Ovary (tissue), 9 donors: ENCODE data around the gene UBN1. TPM values are rescaled to one million over a fixed set of nuclear protein-coding genes. Genes with fewer than 3 reads are reported as not detected.
A peak's percentile ranks its signal among the peaks of the same experiment; 100 is the strongest.

Experiments used
- DNase-seq, 5 donors: peaks; one replicate each; pipeline ENCODE4 v3.0.0-alpha.2; 2019 to 2020
- H3K27ac ChIP-seq, 2 donors: fragments of 200-600 bp; one replicate each; pipeline versions ENCODE4 v1.5.1 to v1.8.0; 2019 to 2022
- H3K27me3 ChIP-seq: fragments of 200-600 bp; one replicate; pipeline ENCODE4 v1.8.0; 2022
- H3K36me3 ChIP-seq: fragments of 200-600 bp; sonication (generic); one replicate; pipeline ENCODE4 v1.5.1; 2019
- H3K4me1 ChIP-seq: one replicate; pipeline ENCODE4 v1.8.1; 2013; ENCODE audit warnings: mild to moderate bottlenecking, moderate library complexity; ENCODE audit not compliant: insufficient read depth
- H3K4me3 ChIP-seq: fragments of 200-600 bp; sonication (generic); one replicate; pipeline ENCODE4 v1.5.1; 2017
- H3K9me3 ChIP-seq, 2 donors: fragments of 200-600 bp in 1 of 2; sonication (generic) in 1 of 2; one replicate each; pipeline versions ENCODE4 v1.5.1 to v1.8.1; 2013 to 2019; ENCODE audit warnings: mild to moderate bottlenecking in 1 of 2, moderate library complexity in 1 of 2
- CTCF ChIP-seq, 3 donors: fragments of 450-650 bp in 2 of 3; fragments of 200-600 bp in 1 of 3; IDR thresholded peaks; one replicate each; pipeline versions ENCODE4 v1.5.1 to v1.8.0; 2016 to 2022; ENCODE audit warnings: antibody characterized with exemption in 3 of 3, mild to moderate bottlenecking in 1 of 3
- EP300 ChIP-seq: sonication (generic); formaldehyde crosslinking; IDR thresholded peaks from one replicate; pipeline ENCODE4 v1.6.1; 2017; ENCODE audit warnings: antibody characterized with exemption
- POLR2A ChIP-seq: fragments of 450-650 bp; IDR thresholded peaks from one replicate; pipeline ENCODE4 v1.6.1; 2017; ENCODE audit warnings: antibody characterized with exemption, mild to moderate bottlenecking, moderate library complexity
- whole genome bisulfite sequencing, 3 donors: extraction: QIAGEN DNeasy Blood & Tissue Kit in 1 of 3; methylation state at CpG; one replicate each; pipeline versions ENCODE4 v1.1.5 to v1.1.7; 2013 to 2017; 5-methylcytosine and 5-hydroxymethylcytosine counted together
- intact Hi-C, 4 donors: fragments of 100-400 bp; cut with DNase I; formaldehyde crosslinking; loops; one replicate each; pipeline versions ENCODE4 v1.11.0 to v1.15.1; 2022 to 2023
- polyA plus RNA-seq, 2 donors: library from polyadenylated mRNA; stranded (reverse); fragments of 200-250 nt in 1 of 2; fragments of 350-450 nt in 1 of 2; fragmentation: Illumina TruSeq in 1 of 2; extraction: RNeasy Lipid Tissue Mini Kit (QIAGEN cat#74804) in 1 of 2; gene quantifications; one replicate each; pipeline ENCODE4 v1.2.3, GENCODE V29; 2013 to 2014
- total RNA-seq, 7 donors: library from RNA; depleted of rRNA in 2 of 7; stranded (reverse); fragments of >200 nt in 2 of 7; fragmentation: NEBNext Ultra II Directional in 3 of 7; extraction: Animal tissue kit (Norgen Biotek cat#: 25700) in 3 of 7; gene quantifications; one replicate each; pipeline versions ENCODE4 v1.1.0 to v1.2.4, GENCODE V29; 2016 to 2023
- donor health status: DM: no; HTN: no; CAD: no; lungs with moderate emphysema.
- donor health status: DM: no; HTN: no; CAD: no.
- donor health status: Bipolar disorder and iron deficiency.
- donor health status: DM: yes; HTN: yes; CAD: no.
- donor health status: DM: no; HTN: no; CAD: no.
- donor health status: DM: yes; HTN: yes; CAD: no.

UBN1 gene
- total and polyA plus RNA-seq, 9 donors = 14.5 to 41.3 (median 24.0) TPM

GRCh38 chr16:4847774-4848587, 700 bp downstream of the UBN1 start:
- DNase-seq = peak; percentile 52 to 70 (median 63)
- H3K36me3 ChIP-seq = no peaks in the 10 kb centered on the region
- H3K9me3 ChIP-seq = no peaks in the 10 kb centered on the region
- peaks cover 10% of the 10 kb centered on the region for H3K4me1 ChIP-seq
- WGBS, 3 donors = 0% methylated on average over 59 to 83 of the region's 83 CpGs
- TF ChIP-seq POLR2A = no peak
- peak in 2 of 3 donors; percentile 2 to 16 for TF ChIP-seq CTCF (IDR thresholded peaks at IDR 0.05)
- H3K27me3 ChIP-seq = no peaks in the 10 kb centered on the region
- intact Hi-C loops = loop anchor here in 2 of 4 donors (5.0 to 10.0 kb wide), 3 partner anchors 97 to 123 kb away; no protein-coding TSS in a partner anchor
- H3K27ac ChIP-seq = peak overlapping the region; percentile 93 to 96
- H3K4me3 ChIP-seq = peak overlapping the region; percentile 63

- DNase-seq = no peak
- no peaks in the 10 kb centered on the region for H3K36me3 ChIP-seq
- H3K4me3 ChIP-seq = no peak overlapping the region
- H3K9me3 ChIP-seq = no peaks in the 10 kb centered on the region
- peaks cover 10% of the 10 kb centered on the region for H3K4me1 ChIP-seq
- WGBS, 3 donors = 50 to 67% (median 55%) methylated on average over 3 of the region's 3 CpGs
- TF ChIP-seq EP300 (no peak), CTCF (IDR thresholded peaks at IDR 0.05) (no peak)
- H3K27ac ChIP-seq = no peak overlapping the region
- intact Hi-C loops = loop anchor here in 2 of 4 donors (10.0 kb wide), 2 partner anchors 85 to 95 kb away; partner anchors contain the start of gene PPL (in 1 of the 2)
- H3K27me3 ChIP-seq = no peaks in the 10 kb centered on the region
Measured at GRCh38 chr16:4850211-4850610, 2.9 kb downstream of the UBN1 start.

- no peak for TF ChIP-seq POLR2A
- TF ChIP-seq EP300 = no peak
- no peak for TF ChIP-seq CTCF (IDR thresholded peaks at IDR 0.05)
- DNase-seq = no peak
- no peaks in the 10 kb centered on the region for H3K36me3 ChIP-seq
- H3K4me1 ChIP-seq = peaks cover 8% of the 10 kb centered on the region
- no peaks in the 10 kb centered on the region for H3K9me3 ChIP-seq
- intact Hi-C loops = loop anchor here in 2 of 4 donors (10.0 kb wide), 2 partner anchors 82 to 92 kb away; partner anchors contain the start of gene PPL (in 1 of the 2)
- no peak overlapping the region for H3K27ac ChIP-seq
- no peaks in the 10 kb centered on the region for H3K27me3 ChIP-seq
- no peak overlapping the region for H3K4me3 ChIP-seq
- 46 to 55% (median 49%) methylated on average over 1 of the region's 1 CpG for WGBS, 3 donors
Measured at GRCh38 chr16:4852221-4852872, 5.1 kb downstream of the UBN1 start.

- no peak overlapping the region for H3K27ac ChIP-seq
- peaks cover 2% of the 10 kb centered on the region for H3K4me1 ChIP-seq
- DNase-seq = peak in 4 of 5 donors; percentile 30 to 69 (median 48)
- no peaks in the 10 kb centered on the region for H3K36me3 ChIP-seq
- no peak overlapping the region for H3K4me3 ChIP-seq
- intact Hi-C loops = loop anchor here in 2 of 4 donors (10.0 kb wide), 2 partner anchors 79 to 89 kb away; partner anchors contain the start of gene PPL (in 1 of the 2)
- TF ChIP-seq EP300 (no peak), POLR2A (no peak), CTCF (IDR thresholded peaks at IDR 0.05) (no peak)
- no peaks in the 10 kb centered on the region for H3K9me3 ChIP-seq
- 22 to 45% (median 43%) methylated on average over 5 of the region's 5 CpGs for WGBS, 3 donors
- H3K27me3 ChIP-seq = no peaks in the 10 kb centered on the region
Measured at GRCh38 chr16:4855371-4855770, 8.1 kb downstream of the UBN1 start.
